ENCODE data around the gene IGSF8. TPM values are rescaled to one million over a fixed set of nuclear protein-coding genes. Genes with fewer than 3 reads are reported as not detected.

The IGSF8 gene
- total RNA-seq, 1 donor from 2014 or later, result 21.6 TPM

GRCh38 chr1:160108888-160109662 is 10.7 kb upstream of the IGSF8 start:
- H3K36me3 ChIP-seq, result no peaks in the 10 kb centered on the region
- TF ChIP-seq POLR2A (IDR thresholded peaks at IDR 0.05) (no peak), POLR2AphosphoS5 (IDR thresholded peaks at IDR 0.05; ENCODE audit: insufficient read depth in 1 of 2, low read depth in 1 of 2) (no peak), CTCF (IDR thresholded peaks at IDR 0.05) (no peak)
- intact Hi-C loops (cut with DNase I), result loop anchor here (5.0 kb wide), 1 partner anchor 98 kb away; the partner anchor contains the start of gene PEA15
- no peaks in the 10 kb centered on the region for H3K9me3 ChIP-seq
- DNase-seq (ENCODE audit: extremely low spot score in 2 of 2), result no peak
- no peak overlapping the region for H3K27ac ChIP-seq
- H3K4me1 ChIP-seq, result no peaks in the 10 kb centered on the region
- no peak overlapping the region for H3K4me3 ChIP-seq
- H3K27me3 ChIP-seq, result no peaks in the 10 kb centered on the region

- DNase-seq (ENCODE audit: extremely low spot score in 2 of 2), result no peak
- intact Hi-C loops (cut with DNase I), result loop anchor here (5.0 kb wide), 1 partner anchor 100 kb away; the partner anchor contains the start of gene PEA15
- Histone ChIP-seq H3K27me3 (no peaks in the 10 kb centered on the region), H3K4me1 (no peaks in the 10 kb centered on the region), H3K4me3 (no peak overlapping the region), H3K9me3 (no peaks in the 10 kb centered on the region), H3K36me3 (no peaks in the 10 kb centered on the region), H3K27ac (no peak overlapping the region)
- TF ChIP-seq POLR2AphosphoS5 (IDR thresholded peaks at IDR 0.05; ENCODE audit: insufficient read depth in 1 of 2, low read depth in 1 of 2) (no peak), CTCF (IDR thresholded peaks at IDR 0.05) (no peak), POLR2A (IDR thresholded peaks at IDR 0.05) (no peak)
These were observed 9.1 kb upstream of the IGSF8 start for GRCh38 chr1:160107512-160107911.

- intact Hi-C loops (cut with DNase I), result loop anchor here (5.0 kb wide), 1 partner anchor 102 kb away; the partner anchor contains the start of gene PEA15
- peaks cover 11% of the 10 kb centered on the region for H3K4me1 ChIP-seq
These were observed 6.7 kb upstream of the IGSF8 start for GRCh38 chr1:160105155-160105554.

GRCh38 chr1:160104486-160104885 is 6.1 kb upstream of the IGSF8 start:
- Histone ChIP-seq H3K36me3 (no peaks in the 10 kb centered on the region), H3K27me3 (no peaks in the 10 kb centered on the region), H3K27ac (no peak overlapping the region), H3K4me1 (peaks cover 11% of the 10 kb centered on the region), H3K9me3 (no peaks in the 10 kb centered on the region), H3K4me3 (no peak overlapping the region)
- intact Hi-C loops (cut with DNase I), result no loop called here
- no peak for DNase-seq (ENCODE audit: extremely low spot score in 2 of 2)
- TF ChIP-seq POLR2A (IDR thresholded peaks at IDR 0.05) (no peak), CTCF (IDR thresholded peaks at IDR 0.05) (no peak), POLR2AphosphoS5 (IDR thresholded peaks at IDR 0.05; ENCODE audit: insufficient read depth in 1 of 2, low read depth in 1 of 2) (no peak)

More at GRCh38 chr1:160105155-160105554, 6.7 kb upstream of the IGSF8 start:
- Histone ChIP-seq H3K9me3 (no peaks in the 10 kb centered on the region), H3K27me3 (no peaks in the 10 kb centered on the region), H3K36me3 (no peaks in the 10 kb centered on the region), H3K27ac (no peak overlapping the region), H3K4me3 (no peak overlapping the region)
- no peak for TF ChIP-seq POLR2AphosphoS5 (IDR thresholded peaks at IDR 0.05; ENCODE audit: insufficient read depth in 1 of 2, low read depth in 1 of 2)
- TF ChIP-seq POLR2A (IDR thresholded peaks at IDR 0.05), result no peak
- no peak for TF ChIP-seq CTCF (IDR thresholded peaks at IDR 0.05)
- no peak for DNase-seq (ENCODE audit: extremely low spot score in 2 of 2)

Data from vagina (tissue), 2 donors.